ENCODE measurements around the gene HK2. TPM values are rescaled to one million over a fixed set of nuclear protein-coding genes. Genes with fewer than 3 reads are reported as not detected.

Gene HK2
- total RNA-seq, 3 donors from 2014 or later, result 9.8 to 39.2 (median 19.9) TPM

DNA sequence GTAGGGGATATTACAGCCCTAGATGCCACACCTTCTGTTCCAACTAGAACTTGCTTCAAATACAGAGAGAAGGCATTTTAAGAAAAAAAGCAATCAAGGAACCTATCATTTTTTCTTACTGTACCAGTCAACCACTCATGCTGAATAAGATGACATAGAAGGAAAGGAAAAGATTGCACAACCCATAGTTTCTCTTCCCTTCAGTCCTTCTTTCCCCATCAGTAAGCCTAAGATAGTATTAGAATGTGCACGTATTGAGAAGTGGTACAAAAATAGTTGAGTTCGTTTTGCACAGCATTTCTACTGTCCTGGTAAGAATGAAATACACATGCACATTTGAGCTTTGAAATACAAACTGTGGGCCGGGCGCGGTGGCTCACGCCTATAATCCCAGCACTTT is 27.0 kb upstream of the HK2 start:
- intact Hi-C loops (cut with DNase I; ENCODE audit: low total_unique reads), result no loop called here
- Histone ChIP-seq H3K27ac (no peak overlapping the region), H3K27me3 (no peaks in the 10 kb centered on the region), H3K4me3 (no peak overlapping the region), H3K9me3 (no peaks in the 10 kb centered on the region), H3K4me1 (no peaks in the 10 kb centered on the region), H3K36me3 (no peaks in the 10 kb centered on the region)
- TF ChIP-seq, protein P1, sequence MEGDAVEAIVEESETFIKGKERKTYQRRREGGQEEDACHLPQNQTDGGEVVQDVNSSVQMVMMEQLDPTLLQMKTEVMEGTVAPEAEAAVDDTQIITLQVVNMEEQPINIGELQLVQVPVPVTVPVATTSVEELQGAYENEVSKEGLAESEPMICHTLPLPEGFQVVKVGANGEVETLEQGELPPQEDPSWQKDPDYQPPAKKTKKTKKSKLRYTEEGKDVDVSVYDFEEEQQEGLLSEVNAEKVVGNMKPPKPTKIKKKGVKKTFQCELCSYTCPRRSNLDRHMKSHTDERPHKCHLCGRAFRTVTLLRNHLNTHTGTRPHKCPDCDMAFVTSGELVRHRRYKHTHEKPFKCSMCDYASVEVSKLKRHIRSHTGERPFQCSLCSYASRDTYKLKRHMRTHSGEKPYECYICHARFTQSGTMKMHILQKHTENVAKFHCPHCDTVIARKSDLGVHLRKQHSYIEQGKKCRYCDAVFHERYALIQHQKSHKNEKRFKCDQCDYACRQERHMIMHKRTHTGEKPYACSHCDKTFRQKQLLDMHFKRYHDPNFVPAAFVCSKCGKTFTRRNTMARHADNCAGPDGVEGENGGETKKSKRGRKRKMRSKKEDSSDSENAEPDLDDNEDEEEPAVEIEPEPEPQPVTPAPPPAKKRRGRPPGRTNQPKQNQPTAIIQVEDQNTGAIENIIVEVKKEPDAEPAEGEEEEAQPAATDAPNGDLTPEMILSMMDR (IDR thresholded peaks at IDR 0.05), result no peak
- TF ChIP-seq POLR2A (IDR thresholded peaks at IDR 0.05) (no peak), POLR2AphosphoS5 (IDR thresholded peaks at IDR 0.05) (no peak)
- no peak for DNase-seq (ENCODE audit: low spot score in 2 of 2)

DNA sequence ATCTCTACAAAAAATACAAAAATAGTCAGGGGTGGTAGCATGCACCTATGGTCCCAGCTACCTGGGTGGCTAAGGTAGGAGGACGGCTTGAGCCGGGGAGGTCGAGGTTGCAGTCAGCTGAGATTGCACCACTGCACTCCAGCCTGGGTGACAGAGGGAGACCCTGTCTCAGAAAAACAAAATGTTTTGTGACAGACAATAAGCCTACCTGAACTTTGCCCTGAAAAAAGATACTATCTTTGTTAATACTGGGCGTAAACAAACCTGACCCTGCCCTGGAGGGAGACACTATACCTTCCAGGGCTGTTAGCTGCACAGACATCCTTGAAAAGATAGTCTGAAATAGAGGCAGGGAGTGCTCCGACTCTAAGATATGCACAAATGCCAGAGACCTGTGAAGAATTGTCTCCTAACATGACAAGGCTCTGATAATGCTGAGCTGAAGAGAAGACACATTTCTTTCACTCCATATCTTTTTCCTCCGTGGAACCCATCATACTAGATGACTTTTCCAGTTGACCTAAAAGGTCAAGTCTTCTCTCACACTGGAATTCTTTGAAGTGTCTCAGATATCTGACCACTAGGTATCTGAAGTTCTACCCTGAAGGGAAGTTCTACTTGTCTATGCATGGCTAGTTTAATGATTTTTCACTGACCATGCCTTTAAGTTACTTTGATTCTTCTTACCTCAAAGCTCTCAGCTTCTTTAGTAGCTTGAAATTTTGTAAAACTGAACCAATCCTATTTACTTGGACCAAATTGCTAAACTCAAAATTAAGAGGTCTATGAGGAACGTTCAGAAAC is 20.9 kb upstream of the HK2 start:
- H3K27me3 ChIP-seq, result no peaks in the 10 kb centered on the region
- TF ChIP-seq, protein P1 (IDR thresholded peaks at IDR 0.05), result no peak
- no peak for TF ChIP-seq POLR2AphosphoS5 (IDR thresholded peaks at IDR 0.05)
- no peaks in the 10 kb centered on the region for H3K36me3 ChIP-seq
- intact Hi-C loops (cut with DNase I; ENCODE audit: low total_unique reads), result no loop called here
- no peaks in the 10 kb centered on the region for H3K9me3 ChIP-seq
- H3K4me3 ChIP-seq, result no peak overlapping the region
- H3K4me1 ChIP-seq, result no peaks in the 10 kb centered on the region
- DNase-seq (ENCODE audit: low spot score in 2 of 2), result no peak
- no peak overlapping the region for H3K27ac ChIP-seq

DNA sequence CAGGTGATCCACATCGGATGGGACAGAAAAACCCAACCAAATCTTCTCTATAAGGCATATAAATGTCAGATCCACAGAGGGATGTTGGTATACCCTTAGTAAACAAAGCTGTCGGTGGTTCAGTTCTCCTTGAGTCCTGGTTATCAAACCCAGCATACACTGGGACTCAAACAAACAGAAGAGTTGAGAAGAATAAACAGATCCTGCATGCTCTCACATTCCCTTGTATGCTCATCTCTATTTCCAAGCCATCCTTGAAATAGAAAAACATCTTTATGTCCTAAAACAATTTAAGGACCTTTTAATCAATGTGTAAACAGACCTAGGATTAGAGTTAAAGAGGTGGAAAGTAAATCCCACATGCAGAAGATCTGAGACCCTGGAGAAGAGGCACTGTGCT is 19.8 kb upstream of the HK2 start:
- no peaks in the 10 kb centered on the region for H3K9me3 ChIP-seq
- intact Hi-C loops (cut with DNase I; ENCODE audit: low total_unique reads), result no loop called here
- no peak overlapping the region for H3K4me3 ChIP-seq
- no peak for DNase-seq (ENCODE audit: low spot score in 2 of 2)
- H3K27me3 ChIP-seq, result no peaks in the 10 kb centered on the region
- H3K27ac ChIP-seq, result no peak overlapping the region
- TF ChIP-seq POLR2AphosphoS5 (IDR thresholded peaks at IDR 0.05), result no peak
- TF ChIP-seq, protein P1 (IDR thresholded peaks at IDR 0.05), result no peak
- no peak for TF ChIP-seq POLR2A (IDR thresholded peaks at IDR 0.05)
- H3K36me3 ChIP-seq, result no peaks in the 10 kb centered on the region
- H3K4me1 ChIP-seq, result no peaks in the 10 kb centered on the region

DNA sequence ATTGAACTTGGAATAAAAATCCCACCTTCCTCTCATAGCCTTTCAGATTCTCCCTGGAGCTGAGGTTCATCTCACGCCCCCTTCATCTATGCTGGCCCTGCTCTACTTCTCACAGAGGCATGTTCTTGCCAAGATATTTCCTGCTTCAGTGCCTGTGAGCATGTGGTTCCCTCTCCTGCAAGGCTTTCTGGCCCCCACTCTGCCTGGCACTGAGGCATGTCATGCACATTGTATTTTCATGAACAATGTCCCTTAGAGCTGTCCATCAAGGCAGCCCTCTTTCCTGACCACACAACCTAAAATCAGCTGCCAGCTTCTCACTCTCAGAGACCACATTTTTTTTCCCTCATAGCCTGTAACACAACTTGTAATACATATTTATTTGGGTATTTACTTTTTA is 18.0 kb upstream of the HK2 start:
- no peak for TF ChIP-seq POLR2AphosphoS5 (IDR thresholded peaks at IDR 0.05)
- TF ChIP-seq, protein P1 (IDR thresholded peaks at IDR 0.05), result no peak
- TF ChIP-seq POLR2A (IDR thresholded peaks at IDR 0.05), result no peak
- H3K4me3 ChIP-seq, result no peak overlapping the region
- H3K27me3 ChIP-seq, result no peaks in the 10 kb centered on the region
- H3K36me3 ChIP-seq, result no peaks in the 10 kb centered on the region
- no peak overlapping the region for H3K27ac ChIP-seq
- DNase-seq (ENCODE audit: low spot score in 2 of 2), result no peak
- H3K9me3 ChIP-seq, result no peaks in the 10 kb centered on the region
- intact Hi-C loops (cut with DNase I; ENCODE audit: low total_unique reads), result no loop called here
- H3K4me1 ChIP-seq, result no peaks in the 10 kb centered on the region

DNA sequence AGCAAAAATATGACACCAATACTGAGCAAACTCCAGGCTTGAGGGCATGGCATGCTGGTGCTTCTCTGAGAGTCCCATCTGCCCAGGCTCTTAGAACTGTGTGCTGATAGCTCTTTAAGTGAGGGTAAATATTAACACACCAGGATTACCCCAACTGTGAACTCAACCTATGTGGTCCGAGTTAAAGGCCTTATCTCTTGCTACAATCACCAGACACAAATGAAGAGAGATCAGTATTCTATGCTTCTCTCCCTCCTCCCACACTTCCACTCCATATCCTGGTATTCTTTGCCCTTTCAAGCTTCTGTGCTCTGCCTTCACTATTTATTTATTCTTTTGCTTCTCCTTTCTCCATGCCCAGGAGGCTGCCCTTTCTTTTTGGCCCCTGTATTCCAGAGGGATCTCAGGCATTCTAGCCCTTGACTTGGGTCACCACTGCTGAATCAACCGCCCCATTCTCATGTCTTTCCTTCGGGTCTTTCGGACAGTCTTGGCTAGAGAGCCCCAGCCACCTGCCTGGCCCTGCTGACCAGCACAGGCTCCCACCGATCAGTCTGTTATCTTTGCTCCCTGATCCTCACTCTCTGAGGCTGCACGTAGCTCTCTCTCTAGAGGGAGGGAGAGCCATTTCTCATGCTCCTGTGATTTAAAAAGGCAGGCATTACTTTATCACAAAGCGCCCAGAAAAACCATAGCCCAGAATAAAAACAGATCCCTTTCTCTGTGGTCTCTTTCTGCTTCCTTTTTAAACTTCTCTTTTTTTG is 17.2 kb upstream of the HK2 start:
- Histone ChIP-seq H3K27me3 (no peaks in the 10 kb centered on the region), H3K9me3 (no peaks in the 10 kb centered on the region), H3K36me3 (no peaks in the 10 kb centered on the region), H3K4me1 (no peaks in the 10 kb centered on the region), H3K27ac (no peak overlapping the region), H3K4me3 (no peak overlapping the region)
- intact Hi-C loops (cut with DNase I; ENCODE audit: low total_unique reads), result no loop called here
- TF ChIP-seq, protein P1 (IDR thresholded peaks at IDR 0.05), result no peak
- TF ChIP-seq POLR2AphosphoS5 (IDR thresholded peaks at IDR 0.05), result no peak
- TF ChIP-seq POLR2A (IDR thresholded peaks at IDR 0.05), result no peak
- no peak for DNase-seq (ENCODE audit: low spot score in 2 of 2)
